A549 (cell line): ENCODE data around the gene NOL9. TPM values are rescaled to one million over a fixed set of nuclear protein-coding genes. Genes with fewer than 3 reads are reported as not detected.

ENCODE experiments used
- ATAC-seq, 2 experiments: fragments of 200-7000 bp in 1 of 2; fragments of >200 bp in 1 of 2; cut with Nextera tagmentation in 1 of 2; cut with Tn5 transposase in 1 of 2; 3 replicates each; pipeline versions ENCODE4 v1.8.0 to v1.9.1; 2018 to 2020; ENCODE audit warnings: mild to moderate bottlenecking in 1 of 2, moderate library complexity in 1 of 2
- CTCF ChIA-PET: fragments of 300-600 bp; sonication (Branson Sonifier 250); formaldehyde crosslinking; extraction: SDS; loops from one replicate; lab custom pipeline; 2021; ENCODE audit warnings: antibody characterized with exemption, inconsistent platforms; lab: Yijun Ruan, JAX
- POLR2A ChIA-PET: fragments of 350-600 bp; formaldehyde crosslinking; extraction: SDS; loops from one replicate; lab custom pipeline; 2021; ENCODE audit warnings: antibody characterized with exemption, inconsistent platforms; lab: Yijun Ruan, JAX
- DNase-seq, 2 experiments: peaks; one replicate each; pipeline versions ENCODE4 v3.0.0 to v3.0.0-alpha.2; 2011 to 2016; ENCODE audit warnings: low read depth in 1 of 2, low spot score in 1 of 2
- FAIRE-seq: peaks from 2 replicates; lab custom pipeline; 2011; peaks lifted over from hg19 to GRCh38; lab: Jason Lieb, UNC
- H3K27ac ChIP-seq, 2 experiments: fragments of >200 bp; sonication (Bioruptor Twin); formaldehyde crosslinking; 3 replicates each; pipeline ENCODE4 v1.5.1; 2016 to 2017
- H3K4me1 ChIP-seq: fragments of >200 bp; sonication (Bioruptor Twin); formaldehyde crosslinking; 3 replicates; pipeline ENCODE4 v1.6.1; 2016
- H3K4me2 ChIP-seq: fragments of >200 bp; sonication (Bioruptor Twin); formaldehyde crosslinking; 3 replicates; pipeline ENCODE4 v1.6.1; 2016
- H3K4me3 ChIP-seq: fragments of >200 bp; sonication (Bioruptor Twin); formaldehyde crosslinking; 3 replicates; pipeline ENCODE4 v1.5.1; 2016
- H3K9me3 ChIP-seq: fragments of >200 bp; sonication (Bioruptor Twin); formaldehyde crosslinking; 3 replicates; pipeline ENCODE4 v1.6.1; 2016
- ATOH8 ChIP-seq: fragments of 250-450 bp; sonication (Bioruptor Pico); IDR thresholded peaks from 2 replicates; pipeline ENCODE4 v1.5.0; 2020; ENCODE audit warnings: low read depth, mild to moderate bottlenecking, moderate library complexity
- CHD4 ChIP-seq: fragments of 200-600 bp; sonication (generic); IDR thresholded peaks from 2 replicates; pipeline ENCODE4 v1.6.1; 2016; ENCODE audit warnings: antibody characterized with exemption, mild to moderate bottlenecking, borderline replicate concordance
- EHF ChIP-seq: fragments of 250-450 bp; sonication (Bioruptor Pico); IDR thresholded peaks from 2 replicates; pipeline ENCODE4 v1.5.0; 2020; ENCODE audit warnings: mild to moderate bottlenecking
- EHMT2 ChIP-seq: fragments of 200-600 bp; sonication (generic); IDR thresholded peaks from 2 replicates; pipeline ENCODE4 v1.6.1; 2016; ENCODE audit warnings: antibody characterized with exemption, low read depth, mild to moderate bottlenecking, moderate library complexity
- FOSB ChIP-seq: fragments of 250-450 bp; sonication (Bioruptor Pico); IDR thresholded peaks from 2 replicates; pipeline ENCODE4 v1.5.0; 2020; ENCODE audit warnings: mild to moderate bottlenecking, moderate library complexity
- FOSL2 ChIP-seq, 2 experiments: fragments of 450-650 bp in 1 of 2; fragments of >200 bp in 1 of 2; sonication (Bioruptor Twin) in 1 of 2; formaldehyde crosslinking; IDR thresholded peaks; 2 replicates each; pipeline versions ENCODE4 v1.5.0 to v1.6.1; 2016 to 2020; ENCODE audit warnings: mild to moderate bottlenecking in 1 of 2, moderate library complexity in 1 of 2
- FOXS1 ChIP-seq: fragments of 250-450 bp; sonication (Bioruptor Pico); IDR thresholded peaks from 2 replicates; pipeline ENCODE4 v1.5.0; 2020; ENCODE audit warnings: mild to moderate bottlenecking, moderate library complexity
- GATA3 ChIP-seq: IDR thresholded peaks from 2 replicates; pipeline ENCODE4 v1.6.1; 2012; ENCODE audit warnings: borderline replicate concordance
- HEYL ChIP-seq: fragments of 250-450 bp; sonication (Bioruptor Pico); IDR thresholded peaks from 2 replicates; pipeline ENCODE4 v1.8.0; 2021; ENCODE audit warnings: mild to moderate bottlenecking, moderate library complexity
- HOXA7 ChIP-seq: fragments of 250-450 bp; sonication (Bioruptor Pico); IDR thresholded peaks from 2 replicates; pipeline ENCODE4 v1.5.0; 2020; ENCODE audit warnings: mild to moderate bottlenecking, moderate library complexity
- MYC ChIP-seq: IDR thresholded peaks from 2 replicates; pipeline ENCODE4 v1.6.1; 2012; ENCODE audit warnings: mild to moderate bottlenecking, inconsistent platforms, low read length, improper control_type of control experiment, borderline replicate concordance
- NFE2L2 ChIP-seq: fragments of 150-350 bp; conservative IDR thresholded peaks from 2 replicates; pipeline ENCODE4 v1.6.1; 2014; ENCODE audit warnings: low read length
- NPAS2 ChIP-seq: fragments of 250-450 bp; sonication (Bioruptor Pico); IDR thresholded peaks from 2 replicates; pipeline ENCODE4 v1.8.0; 2022; ENCODE audit warnings: mild to moderate bottlenecking, moderate library complexity, borderline replicate concordance
- PHF8 ChIP-seq: fragments of 200-600 bp; sonication (generic); IDR thresholded peaks from 2 replicates; pipeline ENCODE4 v1.6.1; 2016; ENCODE audit warnings: low read depth, mild to moderate bottlenecking, antibody characterized with exemption, moderate library complexity, borderline replicate concordance
- POLR2A ChIP-seq: IDR thresholded peaks from 2 replicates; pipeline ENCODE4 v1.6.1; 2012; ENCODE audit warnings: mild to moderate bottlenecking, low read length
- POLR2AphosphoS2 ChIP-seq: conservative IDR thresholded peaks from 2 replicates; pipeline ENCODE4 v1.6.1; 2012; ENCODE audit warnings: low read length, improper control_type of control experiment, inconsistent platforms
- RARB ChIP-seq: fragments of 250-450 bp; sonication (Bioruptor Pico); IDR thresholded peaks from 2 replicates; pipeline ENCODE4 v1.8.0; 2021; ENCODE audit warnings: mild to moderate bottlenecking, moderate library complexity
- REST ChIP-seq: fragments of 200-600 bp; sonication (generic); IDR thresholded peaks from 2 replicates; pipeline ENCODE4 v1.6.1; 2016; ENCODE audit warnings: antibody characterized with exemption, mild to moderate bottlenecking, moderate library complexity
- RNF2 ChIP-seq: fragments of 200-600 bp; sonication (generic); IDR thresholded peaks from 2 replicates; pipeline ENCODE4 v1.6.1; 2016; ENCODE audit warnings: low read depth, mild to moderate bottlenecking, antibody characterized with exemption, moderate library complexity, borderline replicate concordance
- SREBF2 ChIP-seq: fragments of 450-650 bp; IDR thresholded peaks from 2 replicates; pipeline ENCODE4 v1.6.1; 2014; ENCODE audit warnings: mild to moderate bottlenecking, moderate library complexity
- ZFP36 ChIP-seq: fragments of 450-650 bp; IDR thresholded peaks from 2 replicates; pipeline ENCODE4 v1.6.1; 2014; ENCODE audit warnings: borderline replicate concordance; ENCODE audit not compliant: partially characterized antibody
- ZNF302 ChIP-seq: fragments of 250-450 bp; sonication (Bioruptor Pico); IDR thresholded peaks from 2 replicates; pipeline ENCODE4 v1.9.0; 2021; ENCODE audit warnings: inconsistent platforms, mild to moderate bottlenecking, moderate library complexity
- WGBS: methylation state at CpG from one replicate; pipeline ENCODE4 v1.1.6; 2017; ENCODE audit errors: missing lambda C conversion rate; 5-methylcytosine and 5-hydroxymethylcytosine counted together
- polyA plus RNA-seq, 4 experiments: library from polyadenylated mRNA; depleted of rRNA in 3 of 4; stranded (reverse); fragments of >200 nt; fragmentation: RNase III in 1 of 4; extraction: RNeasy Plus Mini Kit Qiagen cat#74134 plus additional on column Dnase treatment in 1 of 4; gene quantifications; 2 replicates in 3 of 4; 3 replicates in 1 of 4; pipeline ENCODE4 v1.2.3, GENCODE V29; 2011 to 2017
- TF ChIP-seq, protein P1 (sequence below): fragments of 150-350 bp; IDR thresholded peaks from 2 replicates; pipeline ENCODE4 v1.6.1; 2014; ENCODE audit warnings: low read depth, mild to moderate bottlenecking, low read length

Gene NOL9
- polyA plus RNA-seq, 2 of the 4 experiments (the other 2 are of a cell fraction), result 4.4 to 19.3 TPM

GRCh38 chr1:6504887-6505286, 49.4 kb downstream of the NOL9 start:
- WGBS, result 93% methylated on average over 7 of the region's 15 CpGs
- CTCF ChIA-PET, result interaction anchor here (1.5 to 8.8 kb wide), 2 partner anchors 15 to 19 kb away, joined by 3 to 54 read pairs; partner anchors contain the start of gene PLEKHG5
- no peak for TF ChIP-seq CHD4
- TF ChIP-seq, protein P1, sequence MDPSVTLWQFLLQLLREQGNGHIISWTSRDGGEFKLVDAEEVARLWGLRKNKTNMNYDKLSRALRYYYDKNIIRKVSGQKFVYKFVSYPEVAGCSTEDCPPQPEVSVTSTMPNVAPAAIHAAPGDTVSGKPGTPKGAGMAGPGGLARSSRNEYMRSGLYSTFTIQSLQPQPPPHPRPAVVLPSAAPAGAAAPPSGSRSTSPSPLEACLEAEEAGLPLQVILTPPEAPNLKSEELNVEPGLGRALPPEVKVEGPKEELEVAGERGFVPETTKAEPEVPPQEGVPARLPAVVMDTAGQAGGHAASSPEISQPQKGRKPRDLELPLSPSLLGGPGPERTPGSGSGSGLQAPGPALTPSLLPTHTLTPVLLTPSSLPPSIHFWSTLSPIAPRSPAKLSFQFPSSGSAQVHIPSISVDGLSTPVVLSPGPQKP, result no peak
- TF ChIP-seq ATOH8 (CRISPR knock-in tag), result no peak
- no peak for TF ChIP-seq POLR2A
- no peak for TF ChIP-seq NFE2L2
- no peak for TF ChIP-seq FOXS1
- no peak for TF ChIP-seq FOSL2 (IDR thresholded peaks at IDR 0.05)
- no peak for TF ChIP-seq FOSL2 (CRISPR knock-in tag; IDR thresholded peaks at IDR 0.05)
- TF ChIP-seq EHF (CRISPR knock-in tag), result no peak
- TF ChIP-seq HOXA7 (CRISPR knock-in tag), result no peak
- TF ChIP-seq MYC, result no peak
- no peak for TF ChIP-seq POLR2AphosphoS2
- no peak for TF ChIP-seq EHMT2
- no peaks in the 10 kb centered on the region for H3K9me3 ChIP-seq
- no peak for ATAC-seq
- H3K4me2 ChIP-seq, result no peak overlapping the region
- POLR2A ChIA-PET, result no interaction called here
- DNase-seq, result no peak
- H3K4me3 ChIP-seq, result no peak overlapping the region
- no peak overlapping the region for H3K27ac ChIP-seq
- H3K4me1 ChIP-seq, result no peaks in the 10 kb centered on the region
- no peak for FAIRE-seq

- Histone ChIP-seq H3K27ac (no peak overlapping the region), H3K4me1 (no peaks in the 10 kb centered on the region), H3K4me3 (no peak overlapping the region), H3K9me3 (no peaks in the 10 kb centered on the region)
- WGBS, result 83% methylated on average over 13 of the region's 20 CpGs
- no peak for FAIRE-seq
- ATAC-seq, result no peak
- ChIA-PET CTCF (interaction anchor here (1.2 to 8.8 kb wide), 2 partner anchors 14 to 20 kb away, joined by 4 to 54 read pairs; partner anchors contain the start of gene PLEKHG5), POLR2A (no interaction called here)
- no peak for TF ChIP-seq PHF8
- no peak for TF ChIP-seq SREBF2
- TF ChIP-seq HEYL (CRISPR knock-in tag), result no peak
- TF ChIP-seq CHD4, result no peak
- no peak for TF ChIP-seq FOSB (CRISPR knock-in tag)
- no peak for TF ChIP-seq RNF2
- TF ChIP-seq ZFP36, result no peak
- TF ChIP-seq ZNF302 (CRISPR knock-in tag), result no peak
- no peak for TF ChIP-seq RARB (CRISPR knock-in tag)
- no peak for TF ChIP-seq POLR2AphosphoS2
- TF ChIP-seq GATA3, result no peak
- TF ChIP-seq REST, result no peak
- TF ChIP-seq, protein P1, result no peak
- TF ChIP-seq NPAS2 (CRISPR knock-in tag), result no peak
- TF ChIP-seq HOXA7 (CRISPR knock-in tag), result no peak
- TF ChIP-seq, all 56 proteins: peak for 0
- DNase-seq, result no peak
- no peak overlapping the region for H3K4me2 ChIP-seq
Measured at GRCh38 chr1:6503884-6504602, 50.3 kb downstream of the NOL9 start.
